ENCODE measurements around the gene ZNF236. TPM values are rescaled to one million over a fixed set of nuclear protein-coding genes. Genes with fewer than 3 reads are reported as not detected.
A peak's percentile ranks its signal among the peaks of the same experiment; 100 is the strongest.

Gene ZNF236
- 8.7 TPM for polyA plus RNA-seq (2012; ENCODE audit: insufficient read length, low read depth)

GRCh38 chr18:76822506-76823160, at the start of gene ZNF236:
ZNF236 (plus strand) TSS chr18:76822557; CDS start chr18:76822608, 51 bp downstream.
- TF ChIP-seq FOXP2 (optimal IDR thresholded peaks at IDR 0.05; ENCODE audit: borderline replicate concordance, extremely low read depth, extremely low read length, insufficient read depth) (peak; percentile 14), TAF1 (IDR thresholded peaks at IDR 0.05; ENCODE audit: borderline replicate concordance, insufficient read depth, low read length) (peak; percentile 85), REST (IDR thresholded peaks at IDR 0.05; ENCODE audit: insufficient read depth in 1 of 2, low read depth in 2 of 2, low read length in 2 of 2) (no peak)

- TF ChIP-seq FOXP2 (optimal IDR thresholded peaks at IDR 0.05; ENCODE audit: borderline replicate concordance, extremely low read depth, extremely low read length, insufficient read depth) (no peak), POLR2AphosphoS5 (IDR thresholded peaks at IDR 0.05; ENCODE audit: low read depth, low read length) (no peak), SIN3A (IDR thresholded peaks at IDR 0.05; ENCODE audit: borderline replicate concordance, insufficient read depth, low read length) (no peak), REST (IDR thresholded peaks at IDR 0.05; ENCODE audit: insufficient read depth in 1 of 2, low read depth in 2 of 2, low read length in 2 of 2) (no peak), TAF1 (IDR thresholded peaks at IDR 0.05; ENCODE audit: borderline replicate concordance, insufficient read depth, low read length) (no peak)
Measured at GRCh38 chr18:76772665-76773064, 49.7 kb upstream of the ZNF236 start.

GRCh38 chr18:76783786-76784484, 38.4 kb upstream of the ZNF236 start:
- TF ChIP-seq FOXP2 (optimal IDR thresholded peaks at IDR 0.05; ENCODE audit: borderline replicate concordance, extremely low read depth, extremely low read length, insufficient read depth), result no peak
- no peak for TF ChIP-seq REST (IDR thresholded peaks at IDR 0.05; ENCODE audit: insufficient read depth in 1 of 2, low read depth in 2 of 2, low read length in 2 of 2)
- TF ChIP-seq SIN3A (IDR thresholded peaks at IDR 0.05; ENCODE audit: borderline replicate concordance, insufficient read depth, low read length), result no peak
- no peak for TF ChIP-seq POLR2AphosphoS5 (IDR thresholded peaks at IDR 0.05; ENCODE audit: low read depth, low read length)
- no peak for TF ChIP-seq TAF1 (IDR thresholded peaks at IDR 0.05; ENCODE audit: borderline replicate concordance, insufficient read depth, low read length)

GRCh38 chr18:76785872-76786271, 36.5 kb upstream of the ZNF236 start:
- TF ChIP-seq SIN3A (IDR thresholded peaks at IDR 0.05; ENCODE audit: borderline replicate concordance, insufficient read depth, low read length) (no peak), FOXP2 (optimal IDR thresholded peaks at IDR 0.05; ENCODE audit: borderline replicate concordance, extremely low read depth, extremely low read length, insufficient read depth) (no peak), POLR2AphosphoS5 (IDR thresholded peaks at IDR 0.05; ENCODE audit: low read depth, low read length) (no peak), REST (IDR thresholded peaks at IDR 0.05; ENCODE audit: insufficient read depth in 1 of 2, low read depth in 2 of 2, low read length in 2 of 2) (no peak), TAF1 (IDR thresholded peaks at IDR 0.05; ENCODE audit: borderline replicate concordance, insufficient read depth, low read length) (no peak)
